ENCODE measurements around the gene LEKR1.

GRCh38 chr3:156781310-156782230 lies 44.6 kb upstream of the LEKR1 start:
- TF ChIP-seq, protein P1, sequence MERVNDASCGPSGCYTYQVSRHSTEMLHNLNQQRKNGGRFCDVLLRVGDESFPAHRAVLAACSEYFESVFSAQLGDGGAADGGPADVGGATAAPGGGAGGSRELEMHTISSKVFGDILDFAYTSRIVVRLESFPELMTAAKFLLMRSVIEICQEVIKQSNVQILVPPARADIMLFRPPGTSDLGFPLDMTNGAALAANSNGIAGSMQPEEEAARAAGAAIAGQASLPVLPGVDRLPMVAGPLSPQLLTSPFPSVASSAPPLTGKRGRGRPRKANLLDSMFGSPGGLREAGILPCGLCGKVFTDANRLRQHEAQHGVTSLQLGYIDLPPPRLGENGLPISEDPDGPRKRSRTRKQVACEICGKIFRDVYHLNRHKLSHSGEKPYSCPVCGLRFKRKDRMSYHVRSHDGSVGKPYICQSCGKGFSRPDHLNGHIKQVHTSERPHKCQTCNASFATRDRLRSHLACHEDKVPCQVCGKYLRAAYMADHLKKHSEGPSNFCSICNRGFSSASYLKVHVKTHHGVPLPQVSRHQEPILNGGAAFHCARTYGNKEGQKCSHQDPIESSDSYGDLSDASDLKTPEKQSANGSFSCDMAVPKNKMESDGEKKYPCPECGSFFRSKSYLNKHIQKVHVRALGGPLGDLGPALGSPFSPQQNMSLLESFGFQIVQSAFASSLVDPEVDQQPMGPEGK (CRISPR knock-in tag; IDR thresholded peaks at IDR 0.05; ENCODE audit: borderline replicate concordance), result no peak
- TF ChIP-seq ZNF565 (CRISPR knock-in tag; conservative IDR thresholded peaks at IDR 0.05; ENCODE audit: low read depth), result no peak
- TF ChIP-seq TCF4 (CRISPR knock-in tag; IDR thresholded peaks at IDR 0.05; ENCODE audit: borderline replicate concordance), result no peak
- TF ChIP-seq CREB5 (CRISPR knock-in tag; IDR thresholded peaks at IDR 0.05; ENCODE audit: low read depth), result no peak
- no peak for TF ChIP-seq OSR1 (CRISPR knock-in tag; IDR thresholded peaks at IDR 0.05)
- no peak for TF ChIP-seq ZFP3 (CRISPR knock-in tag; IDR thresholded peaks at IDR 0.05)
- TF ChIP-seq PPARA (CRISPR knock-in tag; IDR thresholded peaks at IDR 0.05; ENCODE audit: borderline replicate concordance), result no peak
